OCI-LY1 (cell line): Measurements from ENCODE around the gene FUOM.

ENCODE experiments used
- H2AFZ ChIP-seq: fragments of 200-600 bp; sonication (generic), shearing (Covaris generic); 2 replicates; pipeline ENCODE4 v1.6.0; 2014; ENCODE audit warnings: antibody characterized with exemption, mild to moderate bottlenecking, low read length
- H3F3A ChIP-seq: fragments of 200-600 bp; sonication (generic), shearing (Covaris generic); 2 replicates; pipeline ENCODE4 v1.6.0; 2014; ENCODE audit warnings: mild to moderate bottlenecking, antibody characterized with exemption, low read length, moderate library complexity; ENCODE audit not compliant: insufficient read depth
- H3K27ac ChIP-seq: fragments of 200-600 bp; sonication (generic); 2 replicates; pipeline ENCODE4 v1.5.1; 2014; ENCODE audit warnings: low read length, mixed run types, mild to moderate bottlenecking, low read depth; ENCODE audit not compliant: poor library complexity, severe bottlenecking
- H3K27me3 ChIP-seq: fragments of 200-600 bp; sonication (generic); 2 replicates; pipeline ENCODE4 v1.6.0; 2014; ENCODE audit warnings: antibody characterized with exemption, mild to moderate bottlenecking, low read length, moderate library complexity; ENCODE audit not compliant: insufficient read depth
- H3K36me3 ChIP-seq: fragments of 200-600 bp; sonication (generic); 2 replicates; pipeline ENCODE4 v1.6.1; 2014; ENCODE audit warnings: mild to moderate bottlenecking, antibody characterized with exemption, low read length, moderate library complexity, mixed read lengths; ENCODE audit not compliant: insufficient read depth
- H3K4me1 ChIP-seq: fragments of 200-600 bp; sonication (generic); 2 replicates; pipeline ENCODE4 v1.5.1; 2014; ENCODE audit warnings: mild to moderate bottlenecking, low read length, moderate library complexity; ENCODE audit not compliant: insufficient read depth, severe bottlenecking
- H3K4me2 ChIP-seq: fragments of 200-600 bp; sonication (generic), shearing (Covaris generic); 2 replicates; pipeline ENCODE4 v1.6.1; 2014; ENCODE audit warnings: low read length
- H3K4me3 ChIP-seq: fragments of 200-600 bp; sonication (generic); 2 replicates; pipeline ENCODE4 v1.5.1; 2014; ENCODE audit warnings: low read length, low read depth, mild to moderate bottlenecking, mixed read lengths; ENCODE audit not compliant: poor library complexity, severe bottlenecking
- H3K79me2 ChIP-seq: fragments of 200-600 bp; shearing (Covaris generic); 2 replicates; pipeline ENCODE4 v1.6.1; 2016; ENCODE audit warnings: mixed run types, low read length, mixed read lengths; ENCODE audit not compliant: insufficient read depth
- H3K9ac ChIP-seq: fragments of 200-600 bp; sonication (generic), shearing (Covaris generic); 2 replicates; pipeline ENCODE4 v1.6.1; 2014; ENCODE audit warnings: mild to moderate bottlenecking, low read length, mixed read lengths
- H3K9me2 ChIP-seq: fragments of 200-600 bp; sonication (generic), shearing (Covaris generic); 2 replicates; pipeline ENCODE4 v1.6.1; 2014; ENCODE audit warnings: low read depth, mild to moderate bottlenecking, low read length, mixed read lengths
- H3K9me3 ChIP-seq: fragments of 200-600 bp; shearing (Covaris generic); 2 replicates; pipeline ENCODE4 v1.6.1; 2014; ENCODE audit warnings: low read length, mixed read lengths
- H4K20me1 ChIP-seq: fragments of 200-600 bp; sonication (generic), shearing (Covaris generic); 2 replicates; pipeline ENCODE4 v1.6.0; 2016; ENCODE audit warnings: mild to moderate bottlenecking, low read length; ENCODE audit not compliant: insufficient read depth
- CTCF ChIP-seq: fragments of 200-600 bp; sonication (generic), shearing (Covaris generic); IDR thresholded peaks from 2 replicates; pipeline ENCODE4 v1.5.1; 2017; ENCODE audit warnings: mild to moderate bottlenecking, antibody characterized with exemption, low read length, moderate library complexity, mixed read lengths
- EZH2 ChIP-seq: fragments of 200-600 bp; sonication (generic), shearing (Covaris generic); IDR thresholded peaks from 2 replicates; pipeline ENCODE4 v1.8.0; 2017; ENCODE audit warnings: borderline replicate concordance, mixed run types, mild to moderate bottlenecking, antibody characterized with exemption, low read length, moderate library complexity, mixed read lengths

FUOM gene

GRCh38 chr10:133318494-133319127 lies 39.2 kb downstream of the FUOM start:
- no peaks in the 10 kb centered on the region for H3K27me3 ChIP-seq
- H3K79me2 ChIP-seq = no peaks in the 10 kb centered on the region
- no peak overlapping the region for H2AFZ ChIP-seq
- H3K27ac ChIP-seq = no peak overlapping the region
- H3K9me2 ChIP-seq = no peaks in the 10 kb centered on the region
- peak overlapping the region; percentile 35; the same call in 1 of the 2 replicates for H3K9ac ChIP-seq
- H3K9me3 ChIP-seq = no peaks in the 10 kb centered on the region
- no peaks in the 10 kb centered on the region for H3K36me3 ChIP-seq
- peaks cover 20% of the 10 kb centered on the region for H3K4me1 ChIP-seq
- no peaks in the 10 kb centered on the region for H4K20me1 ChIP-seq
- peak; percentile 86 for TF ChIP-seq CTCF
- TF ChIP-seq EZH2 = no peak
- peak overlapping the region; percentile 88 for H3K4me2 ChIP-seq
- H3F3A ChIP-seq = no peaks in the 10 kb centered on the region
- peak overlapping the region; percentile 61 for H3K4me3 ChIP-seq

GRCh38 chr10:133316732-133317131 lies 41.1 kb downstream of the FUOM start:
- H3K9ac ChIP-seq = no peak overlapping the region
- H3K9me2 ChIP-seq = no peaks in the 10 kb centered on the region
- peaks cover 13% of the 10 kb centered on the region; the same call in 1 of the 2 replicates for H3K36me3 ChIP-seq
- no peak overlapping the region for H3K4me3 ChIP-seq
- no peak overlapping the region for H3K4me2 ChIP-seq
- no peaks in the 10 kb centered on the region for H3K79me2 ChIP-seq
- H3K9me3 ChIP-seq = no peaks in the 10 kb centered on the region
- H3K27me3 ChIP-seq = no peaks in the 10 kb centered on the region
- no peak overlapping the region for H2AFZ ChIP-seq
- H3F3A ChIP-seq = no peaks in the 10 kb centered on the region
- no peaks in the 10 kb centered on the region for H4K20me1 ChIP-seq
- no peak for TF ChIP-seq CTCF
- TF ChIP-seq EZH2 = no peak
- peaks cover 20% of the 10 kb centered on the region for H3K4me1 ChIP-seq
- H3K27ac ChIP-seq = no peak overlapping the region

GRCh38 chr10:133316266-133316665 lies 41.6 kb downstream of the FUOM start:
- Histone ChIP-seq H3K27ac (no peak overlapping the region), H4K20me1 (no peaks in the 10 kb centered on the region), H3K4me1 (peaks cover 20% of the 10 kb centered on the region), H3F3A (no peaks in the 10 kb centered on the region), H3K4me3 (no peak overlapping the region), H3K79me2 (no peaks in the 10 kb centered on the region), H3K9me2 (no peaks in the 10 kb centered on the region), H3K36me3 (peaks cover 16% of the 10 kb centered on the region; the same call in 1 of the 2 replicates), H3K9me3 (no peaks in the 10 kb centered on the region), H3K27me3 (no peaks in the 10 kb centered on the region), H3K9ac (no peak overlapping the region), H3K4me2 (no peak overlapping the region), H2AFZ (no peak overlapping the region)
- TF ChIP-seq CTCF (no peak), EZH2 (no peak)
